ENCODE measurements around the gene LHFPL6. TPM values are rescaled to one million over a fixed set of nuclear protein-coding genes. Genes with fewer than 3 reads are reported as not detected.

The LHFPL6 gene
- total and polyA plus RNA-seq, 10 of the 15 experiments (the other 5 are each of a cell fraction or from before 2014, with no cell fraction given), result 0.11 to 4.6 (median 0.41) TPM

DNA sequence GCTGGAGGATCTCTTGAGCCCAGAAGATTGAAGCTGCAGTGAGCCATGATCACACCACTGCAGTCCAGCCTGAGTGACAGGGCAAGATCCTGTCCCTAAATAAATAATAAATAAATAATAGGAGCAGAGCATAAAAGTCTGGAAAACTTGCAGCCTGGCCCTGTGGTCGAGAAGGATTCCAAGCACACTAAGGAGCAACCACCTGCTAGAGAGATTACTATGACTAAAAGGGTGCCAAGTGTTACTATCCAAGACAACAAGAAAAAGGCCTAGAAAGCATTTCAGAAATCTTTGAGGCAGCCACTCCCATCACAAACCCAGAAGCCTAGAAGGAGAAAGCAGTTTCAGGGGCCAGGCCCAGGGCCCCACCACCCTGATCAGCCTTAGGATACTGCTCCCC, 46.1 kb downstream of the LHFPL6 start:
- ATAC-seq, result no peak
- FAIRE-seq, result no peak
- H3K36me3 ChIP-seq (ENCODE audit: control insufficient read depth in 2 of 2, insufficient read depth in 2 of 2, low read length in 1 of 2), result no peaks in the 10 kb centered on the region
- WGBS (ENCODE audit: insufficient coverage, insufficient replicate concordance, low lambda C conversion rate, missing lambda C conversion rate), result 0% methylated on average over 1 of the region's 1 CpG
- DNase-seq (ENCODE audit: low read depth, low spot score), result no peak
- in situ Hi-C loops (cut with MboI), result no loop called here
- POLR2A ChIA-PET, result interaction anchor here (1.0 kb wide), 1 partner anchor 8 kb away, joined by 4 read pairs; no protein-coding TSS in a partner anchor
- RAD21 ChIA-PET (ENCODE audit: unreplicated experiment), result no interaction called here
- no peak overlapping the region for H3K4me3 ChIP-seq
- BruUV-seq (replicated peaks), result no TSS peak
- H4K20me1 ChIP-seq (ENCODE audit: control insufficient read depth, insufficient read depth), result no peaks in the 10 kb centered on the region
- H3K4me2 ChIP-seq (ENCODE audit: control insufficient read depth, insufficient read depth), result no peak overlapping the region
- no peaks in the 10 kb centered on the region for H3K9me3 ChIP-seq (replicated peaks; ENCODE audit: control insufficient read depth, insufficient read depth, low read length)
- no peak overlapping the region for H2AFZ ChIP-seq (ENCODE audit: control insufficient read depth, low read depth, low read length)
- CTCF ChIA-PET, result no interaction called here
- no peaks in the 10 kb centered on the region for H3K27me3 ChIP-seq (replicated peaks in 1 of 2; ENCODE audit: control insufficient read depth in 2 of 2, insufficient read depth in 2 of 2, low read length in 1 of 2)
- TF ChIP-seq, protein P1, sequence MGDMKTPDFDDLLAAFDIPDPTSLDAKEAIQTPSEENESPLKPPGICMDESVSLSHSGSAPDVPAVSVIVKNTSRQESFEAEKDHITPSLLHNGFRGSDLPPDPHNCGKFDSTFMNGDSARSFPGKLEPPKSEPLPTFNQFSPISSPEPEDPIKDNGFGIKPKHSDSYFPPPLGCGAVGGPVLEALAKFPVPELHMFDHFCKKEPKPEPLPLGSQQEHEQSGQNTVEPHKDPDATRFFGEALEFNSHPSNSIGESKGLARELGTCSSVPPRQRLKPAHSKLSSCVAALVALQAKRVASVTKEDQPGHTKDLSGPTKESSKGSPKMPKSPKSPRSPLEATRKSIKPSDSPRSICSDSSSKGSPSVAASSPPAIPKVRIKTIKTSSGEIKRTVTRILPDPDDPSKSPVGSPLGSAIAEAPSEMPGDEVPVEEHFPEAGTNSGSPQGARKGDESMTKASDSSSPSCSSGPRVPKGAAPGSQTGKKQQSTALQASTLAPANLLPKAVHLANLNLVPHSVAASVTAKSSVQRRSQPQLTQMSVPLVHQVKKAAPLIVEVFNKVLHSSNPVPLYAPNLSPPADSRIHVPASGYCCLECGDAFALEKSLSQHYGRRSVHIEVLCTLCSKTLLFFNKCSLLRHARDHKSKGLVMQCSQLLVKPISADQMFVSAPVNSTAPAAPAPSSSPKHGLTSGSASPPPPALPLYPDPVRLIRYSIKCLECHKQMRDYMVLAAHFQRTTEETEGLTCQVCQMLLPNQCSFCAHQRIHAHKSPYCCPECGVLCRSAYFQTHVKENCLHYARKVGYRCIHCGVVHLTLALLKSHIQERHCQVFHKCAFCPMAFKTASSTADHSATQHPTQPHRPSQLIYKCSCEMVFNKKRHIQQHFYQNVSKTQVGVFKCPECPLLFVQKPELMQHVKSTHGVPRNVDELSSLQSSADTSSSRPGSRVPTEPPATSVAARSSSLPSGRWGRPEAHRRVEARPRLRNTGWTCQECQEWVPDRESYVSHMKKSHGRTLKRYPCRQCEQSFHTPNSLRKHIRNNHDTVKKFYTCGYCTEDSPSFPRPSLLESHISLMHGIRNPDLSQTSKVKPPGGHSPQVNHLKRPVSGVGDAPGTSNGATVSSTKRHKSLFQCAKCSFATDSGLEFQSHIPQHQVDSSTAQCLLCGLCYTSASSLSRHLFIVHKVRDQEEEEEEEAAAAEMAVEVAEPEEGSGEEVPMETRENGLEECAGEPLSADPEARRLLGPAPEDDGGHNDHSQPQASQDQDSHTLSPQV (IDR thresholded peaks at IDR 0.05), result no peak
- no peak for TF ChIP-seq CBX3 (IDR thresholded peaks at IDR 0.05; ENCODE audit: borderline replicate concordance, low read depth)
- TF ChIP-seq EP300 (IDR thresholded peaks at IDR 0.05; ENCODE audit: borderline replicate concordance in 1 of 2, control insufficient read depth in 1 of 2, low read depth in 2 of 2, low read length in 2 of 2), result no peak
- no peak for TF ChIP-seq CHD4 (IDR thresholded peaks at IDR 0.05)
- TF ChIP-seq, protein P2, sequence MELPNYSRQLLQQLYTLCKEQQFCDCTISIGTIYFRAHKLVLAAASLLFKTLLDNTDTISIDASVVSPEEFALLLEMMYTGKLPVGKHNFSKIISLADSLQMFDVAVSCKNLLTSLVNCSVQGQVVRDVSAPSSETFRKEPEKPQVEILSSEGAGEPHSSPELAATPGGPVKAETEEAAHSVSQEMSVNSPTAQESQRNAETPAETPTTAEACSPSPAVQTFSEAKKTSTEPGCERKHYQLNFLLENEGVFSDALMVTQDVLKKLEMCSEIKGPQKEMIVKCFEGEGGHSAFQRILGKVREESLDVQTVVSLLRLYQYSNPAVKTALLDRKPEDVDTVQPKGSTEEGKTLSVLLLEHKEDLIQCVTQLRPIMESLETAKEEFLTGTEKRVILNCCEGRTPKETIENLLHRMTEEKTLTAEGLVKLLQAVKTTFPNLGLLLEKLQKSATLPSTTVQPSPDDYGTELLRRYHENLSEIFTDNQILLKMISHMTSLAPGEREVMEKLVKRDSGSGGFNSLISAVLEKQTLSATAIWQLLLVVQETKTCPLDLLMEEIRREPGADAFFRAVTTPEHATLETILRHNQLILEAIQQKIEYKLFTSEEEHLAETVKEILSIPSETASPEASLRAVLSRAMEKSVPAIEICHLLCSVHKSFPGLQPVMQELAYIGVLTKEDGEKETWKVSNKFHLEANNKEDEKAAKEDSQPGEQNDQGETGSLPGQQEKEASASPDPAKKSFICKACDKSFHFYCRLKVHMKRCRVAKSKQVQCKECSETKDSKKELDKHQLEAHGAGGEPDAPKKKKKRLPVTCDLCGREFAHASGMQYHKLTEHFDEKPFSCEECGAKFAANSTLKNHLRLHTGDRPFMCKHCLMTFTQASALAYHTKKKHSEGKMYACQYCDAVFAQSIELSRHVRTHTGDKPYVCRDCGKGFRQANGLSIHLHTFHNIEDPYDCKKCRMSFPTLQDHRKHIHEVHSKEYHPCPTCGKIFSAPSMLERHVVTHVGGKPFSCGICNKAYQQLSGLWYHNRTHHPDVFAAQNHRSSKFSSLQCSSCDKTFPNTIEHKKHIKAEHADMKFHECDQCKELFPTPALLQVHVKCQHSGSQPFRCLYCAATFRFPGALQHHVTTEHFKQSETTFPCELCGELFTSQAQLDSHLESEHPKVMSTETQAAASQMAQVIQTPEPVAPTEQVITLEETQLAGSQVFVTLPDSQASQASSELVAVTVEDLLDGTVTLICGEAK (IDR thresholded peaks at IDR 0.05; ENCODE audit: borderline replicate concordance), result no peak
- no peak for TF ChIP-seq RBBP5 (conservative IDR thresholded peaks at IDR 0.05)
- no peak overlapping the region for H3K9ac ChIP-seq (ENCODE audit: control insufficient read depth, insufficient read depth, low read length)
- SMC1A ChIA-PET (ENCODE audit: uncharacterized antibody, unreplicated experiment), result interaction anchor here (1.5 kb wide), 1 partner anchor 13 kb away, joined by 3 read pairs; no protein-coding TSS in a partner anchor
- intact Hi-C loops (cut with micrococcal nuclease; ENCODE audit: unreplicated experiment), result no loop called here
- no peaks in the 10 kb centered on the region for H3K79me2 ChIP-seq (ENCODE audit: control insufficient read depth, insufficient read depth, low read length)
- H3K4me1 ChIP-seq (ENCODE audit: control insufficient read depth, insufficient read depth, low read length), result no peaks in the 10 kb centered on the region
- H3K27ac ChIP-seq (ENCODE audit: control insufficient read depth, insufficient read depth), result no peak overlapping the region
